HUES48 (cell line): ENCODE measurements around the gene SLC66A3.
A peak's percentile ranks its signal among the peaks of the same experiment; 100 is the strongest.

Experiments used
- H3K27ac ChIP-seq: one replicate; pipeline ENCODE4 v1.7.0; 2013; ENCODE audit warnings: low read depth, low read length, inconsistent platforms
- H3K27me3 ChIP-seq: 2 replicates; pipeline ENCODE4 v1.6.1; 2013; ENCODE audit warnings: mild to moderate bottlenecking, low read length; ENCODE audit not compliant: control insufficient read depth, insufficient read depth
- H3K36me3 ChIP-seq: 2 replicates; pipeline ENCODE4 v1.6.1; 2013; ENCODE audit warnings: low read length; ENCODE audit not compliant: control insufficient read depth, insufficient read depth
- H3K4me1 ChIP-seq: 2 replicates; pipeline ENCODE4 v1.6.1; 2013; ENCODE audit warnings: mild to moderate bottlenecking, low read length; ENCODE audit not compliant: control insufficient read depth, insufficient read depth
- H3K4me3 ChIP-seq: 2 replicates; pipeline ENCODE4 v1.5.1; 2013; ENCODE audit warnings: mild to moderate bottlenecking, low read depth, low read length
- H3K9ac ChIP-seq: 2 replicates; pipeline ENCODE4 v1.6.1; 2013; ENCODE audit warnings: mild to moderate bottlenecking, low read depth, low read length, moderate library complexity
- H3K9me3 ChIP-seq: 2 replicates; pipeline ENCODE4 v1.6.1; 2013; ENCODE audit warnings: low read length; ENCODE audit not compliant: control insufficient read depth, insufficient read depth

Gene SLC66A3

DNA sequence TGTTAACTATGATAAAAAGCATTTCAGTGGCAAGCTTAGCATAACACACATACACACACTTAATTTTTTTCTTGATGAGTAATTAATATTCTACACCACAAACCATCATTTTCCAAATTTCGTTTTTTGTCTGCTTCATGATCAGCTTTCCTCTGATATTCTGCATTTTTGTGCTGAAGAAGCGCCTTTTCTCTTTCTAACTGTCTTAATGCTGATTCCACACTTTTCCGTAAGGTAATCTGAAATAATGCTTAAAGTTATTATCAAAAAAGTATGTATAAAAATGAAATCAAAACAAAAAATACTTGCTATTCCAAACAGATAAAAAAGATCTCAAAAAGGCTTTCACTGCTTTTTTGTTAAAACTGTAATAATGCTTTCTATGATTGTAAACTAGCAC is 60.1 kb downstream of the SLC66A3 start:
- peaks cover 73% of the 10 kb centered on the region for H3K36me3 ChIP-seq

DNA sequence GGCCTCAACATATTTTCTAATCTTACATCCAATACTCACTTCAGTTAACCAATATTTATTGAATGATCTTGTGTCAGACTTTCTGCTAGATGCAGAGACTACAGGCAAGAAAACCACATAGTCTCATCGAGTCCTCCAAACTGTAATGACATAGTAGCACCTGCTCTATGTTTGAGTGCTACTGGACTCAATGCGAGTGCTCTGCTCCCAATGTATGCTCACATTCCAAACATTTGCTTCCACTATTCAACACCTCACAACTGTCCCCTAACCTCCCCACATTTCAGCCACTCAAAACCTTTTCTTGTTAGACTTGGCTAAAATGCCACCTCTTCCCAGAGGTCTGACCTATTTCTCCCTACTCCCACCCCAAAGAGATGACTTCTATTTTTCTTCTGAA is 65.2 kb downstream of the SLC66A3 start:
- Histone ChIP-seq H3K27ac (no peak overlapping the region), H3K4me1 (peaks cover 20% of the 10 kb centered on the region), H3K9ac (no peak overlapping the region), H3K36me3 (peaks cover 51% of the 10 kb centered on the region), H3K27me3 (no peaks in the 10 kb centered on the region), H3K4me3 (no peak overlapping the region), H3K9me3 (no peaks in the 10 kb centered on the region)

More for the DNA sequence above, 60.1 kb downstream of the SLC66A3 start:
- Histone ChIP-seq H3K9me3 (no peaks in the 10 kb centered on the region), H3K4me1 (no peaks in the 10 kb centered on the region), H3K27me3 (no peaks in the 10 kb centered on the region), H3K4me3 (no peak overlapping the region), H3K9ac (no peak overlapping the region), H3K27ac (no peak overlapping the region)

DNA sequence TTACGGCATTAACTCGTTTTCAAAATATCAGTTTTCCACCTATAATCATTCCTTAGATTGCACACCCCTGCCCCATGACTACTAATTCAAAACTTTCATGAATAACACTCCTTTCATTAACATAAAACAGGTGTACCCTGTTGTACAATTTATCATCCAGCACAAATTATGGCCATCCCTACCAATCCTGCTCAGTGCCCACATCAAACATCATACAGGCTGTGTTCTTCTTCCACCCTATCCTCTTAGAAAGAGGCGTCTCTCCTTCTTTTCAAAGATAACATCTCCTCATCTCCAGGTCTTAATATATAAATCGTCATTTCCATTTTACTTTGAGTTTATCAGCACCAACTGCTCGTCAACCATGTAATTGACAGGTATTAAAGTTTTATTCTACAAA is 67.6 kb downstream of the SLC66A3 start:
- Histone ChIP-seq H3K36me3 (peaks cover 32% of the 10 kb centered on the region), H3K27ac (no peak overlapping the region), H3K9ac (no peak overlapping the region), H3K4me3 (no peak overlapping the region), H3K4me1 (peaks cover 20% of the 10 kb centered on the region), H3K9me3 (no peaks in the 10 kb centered on the region), H3K27me3 (no peaks in the 10 kb centered on the region)

DNA sequence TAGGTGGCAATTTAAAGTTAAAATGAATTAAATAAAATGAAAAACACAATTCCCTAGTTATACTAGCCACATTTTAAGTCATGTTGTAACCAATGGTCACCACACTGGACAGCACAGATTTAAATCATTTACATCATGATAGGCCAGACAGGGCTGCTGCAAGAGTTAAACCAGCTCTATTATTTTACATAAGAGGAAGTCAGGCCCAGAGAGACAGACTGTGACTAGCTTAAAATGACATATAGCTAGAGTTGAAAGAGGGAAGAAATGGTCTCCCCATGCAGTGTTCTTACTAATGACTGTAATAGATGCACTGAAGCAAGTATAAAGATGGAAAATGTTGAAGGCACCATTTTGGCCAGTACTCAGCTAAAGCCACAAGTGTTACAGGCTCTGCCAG is 69.6 kb downstream of the SLC66A3 start:
- peak overlapping the region; percentile 43 for H3K27ac ChIP-seq
- peaks cover 20% of the 10 kb centered on the region for H3K4me1 ChIP-seq
- no peaks in the 10 kb centered on the region for H3K9me3 ChIP-seq
- H3K36me3 ChIP-seq = peaks cover 19% of the 10 kb centered on the region
- H3K9ac ChIP-seq = no peak overlapping the region
- H3K27me3 ChIP-seq = no peaks in the 10 kb centered on the region
- no peak overlapping the region for H3K4me3 ChIP-seq

DNA sequence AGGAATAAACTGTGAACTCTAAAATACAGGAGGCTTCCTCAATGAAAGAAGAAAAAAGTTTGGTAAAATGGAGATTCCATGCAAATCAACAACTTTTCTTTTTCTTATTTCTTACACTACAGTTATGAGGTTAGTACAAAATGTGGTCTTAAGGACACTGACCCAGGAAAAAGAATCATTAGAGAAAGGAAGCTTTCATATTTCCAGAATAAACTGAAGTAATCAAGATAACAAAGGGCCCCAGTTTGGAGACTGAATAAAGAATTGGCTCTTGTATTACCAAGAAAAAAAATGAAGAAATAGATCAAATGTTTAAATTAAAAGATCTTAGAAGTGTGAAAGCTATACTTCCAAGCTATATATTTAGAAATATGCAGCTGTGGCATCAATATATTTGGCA is 72.3 kb downstream of the SLC66A3 start:
- H3K27me3 ChIP-seq = no peaks in the 10 kb centered on the region
- no peak overlapping the region for H3K27ac ChIP-seq
- H3K36me3 ChIP-seq = peaks cover 2% of the 10 kb centered on the region; the same call in 1 of the 2 replicates
- H3K4me3 ChIP-seq = no peak overlapping the region
- peaks cover 20% of the 10 kb centered on the region for H3K4me1 ChIP-seq
- no peaks in the 10 kb centered on the region for H3K9me3 ChIP-seq
- no peak overlapping the region for H3K9ac ChIP-seq
